ENCODE results near the gene PLPP1. TPM values are rescaled to one million over a fixed set of nuclear protein-coding genes. Genes with fewer than 3 reads are reported as not detected.

PLPP1 gene
- total and polyA plus RNA-seq, 4 donors = 23.4 to 149 (median 68.7) TPM

DNA sequence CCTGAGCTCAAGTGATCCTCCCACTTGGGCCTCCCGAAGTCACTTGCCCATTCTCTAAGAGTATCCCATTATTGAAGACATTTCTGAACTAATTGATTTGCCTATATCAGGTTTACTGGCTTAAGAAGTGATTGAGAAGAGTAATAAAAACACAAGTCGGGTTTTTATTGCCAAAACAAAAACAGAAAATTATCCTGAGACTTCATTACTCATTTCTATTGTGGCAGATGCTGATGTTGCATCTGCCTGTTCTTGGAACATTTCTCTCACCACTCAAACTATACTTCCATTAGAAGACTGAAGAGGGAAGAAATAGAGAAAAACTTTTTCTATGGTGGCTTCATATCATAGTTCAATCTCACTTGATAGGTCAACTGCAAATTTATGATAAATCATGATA lies 41.9 kb upstream of the PLPP1 start:
- Histone ChIP-seq H3K9me3 (ENCODE audit: control insufficient read depth in 4 of 4, low read length in 3 of 4) (no peaks in the 10 kb centered on the region), H3K9ac (ENCODE audit: low read depth in 1 of 2, low read length in 2 of 2) (no peak overlapping the region), H3K36me3 (ENCODE audit: control insufficient read depth in 4 of 4, insufficient read depth in 3 of 4, low read depth in 1 of 4, low read length in 3 of 4) (no peaks in the 10 kb centered on the region), H3K4me3 (ENCODE audit: low read depth in 1 of 3, low read length in 3 of 3) (no peak overlapping the region), H3K27me3 (ENCODE audit: control insufficient read depth in 4 of 4, insufficient read depth in 4 of 4, low read length in 3 of 4) (no peaks in the 10 kb centered on the region), H3K27ac (ENCODE audit: low read depth in 1 of 2, low read length in 2 of 2) (peak overlapping the region; percentile 79 to 81), H3K4me1 (ENCODE audit: control insufficient read depth in 4 of 4, insufficient read depth in 4 of 4, low read length in 3 of 4) (peaks cover 0 to 24% (median 17%) of the 10 kb centered on the region in 4 donors)
- TF ChIP-seq HNF4A (conservative IDR thresholded peaks at IDR 0.05) (no peak), FOXA1 (IDR thresholded peaks at IDR 0.05) (no peak), FOXA2 (IDR thresholded peaks at IDR 0.05) (no peak), GABPA (IDR thresholded peaks at IDR 0.05 in 1 of 2, conservative IDR thresholded peaks at IDR 0.05 in 1 of 2) (no peak), TAF1 (conservative IDR thresholded peaks at IDR 0.05) (no peak), RAD21 (IDR thresholded peaks at IDR 0.05) (no peak), YY1 (IDR thresholded peaks at IDR 0.05) (no peak)
- TF ChIP-seq, protein P1, sequence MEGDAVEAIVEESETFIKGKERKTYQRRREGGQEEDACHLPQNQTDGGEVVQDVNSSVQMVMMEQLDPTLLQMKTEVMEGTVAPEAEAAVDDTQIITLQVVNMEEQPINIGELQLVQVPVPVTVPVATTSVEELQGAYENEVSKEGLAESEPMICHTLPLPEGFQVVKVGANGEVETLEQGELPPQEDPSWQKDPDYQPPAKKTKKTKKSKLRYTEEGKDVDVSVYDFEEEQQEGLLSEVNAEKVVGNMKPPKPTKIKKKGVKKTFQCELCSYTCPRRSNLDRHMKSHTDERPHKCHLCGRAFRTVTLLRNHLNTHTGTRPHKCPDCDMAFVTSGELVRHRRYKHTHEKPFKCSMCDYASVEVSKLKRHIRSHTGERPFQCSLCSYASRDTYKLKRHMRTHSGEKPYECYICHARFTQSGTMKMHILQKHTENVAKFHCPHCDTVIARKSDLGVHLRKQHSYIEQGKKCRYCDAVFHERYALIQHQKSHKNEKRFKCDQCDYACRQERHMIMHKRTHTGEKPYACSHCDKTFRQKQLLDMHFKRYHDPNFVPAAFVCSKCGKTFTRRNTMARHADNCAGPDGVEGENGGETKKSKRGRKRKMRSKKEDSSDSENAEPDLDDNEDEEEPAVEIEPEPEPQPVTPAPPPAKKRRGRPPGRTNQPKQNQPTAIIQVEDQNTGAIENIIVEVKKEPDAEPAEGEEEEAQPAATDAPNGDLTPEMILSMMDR (IDR thresholded peaks at IDR 0.05; ENCODE audit: low read depth, low read length, missing input control) = no peak
- TF ChIP-seq, protein P2, sequence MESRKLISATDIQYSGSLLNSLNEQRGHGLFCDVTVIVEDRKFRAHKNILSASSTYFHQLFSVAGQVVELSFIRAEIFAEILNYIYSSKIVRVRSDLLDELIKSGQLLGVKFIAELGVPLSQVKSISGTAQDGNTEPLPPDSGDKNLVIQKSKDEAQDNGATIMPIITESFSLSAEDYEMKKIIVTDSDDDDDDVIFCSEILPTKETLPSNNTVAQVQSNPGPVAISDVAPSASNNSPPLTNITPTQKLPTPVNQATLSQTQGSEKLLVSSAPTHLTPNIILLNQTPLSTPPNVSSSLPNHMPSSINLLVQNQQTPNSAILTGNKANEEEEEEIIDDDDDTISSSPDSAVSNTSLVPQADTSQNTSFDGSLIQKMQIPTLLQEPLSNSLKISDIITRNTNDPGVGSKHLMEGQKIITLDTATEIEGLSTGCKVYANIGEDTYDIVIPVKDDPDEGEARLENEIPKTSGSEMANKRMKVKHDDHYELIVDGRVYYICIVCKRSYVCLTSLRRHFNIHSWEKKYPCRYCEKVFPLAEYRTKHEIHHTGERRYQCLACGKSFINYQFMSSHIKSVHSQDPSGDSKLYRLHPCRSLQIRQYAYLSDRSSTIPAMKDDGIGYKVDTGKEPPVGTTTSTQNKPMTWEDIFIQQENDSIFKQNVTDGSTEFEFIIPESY (IDR thresholded peaks at IDR 0.05) = no peak
- TF ChIP-seq, protein P3, sequence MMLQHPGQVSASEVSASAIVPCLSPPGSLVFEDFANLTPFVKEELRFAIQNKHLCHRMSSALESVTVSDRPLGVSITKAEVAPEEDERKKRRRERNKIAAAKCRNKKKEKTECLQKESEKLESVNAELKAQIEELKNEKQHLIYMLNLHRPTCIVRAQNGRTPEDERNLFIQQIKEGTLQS (IDR thresholded peaks at IDR 0.05) = no peak
- WGBS = 74% methylated on average over 2 of the region's 2 CpGs
- no peak for DNase-seq (ENCODE audit: low spot score)

DNA sequence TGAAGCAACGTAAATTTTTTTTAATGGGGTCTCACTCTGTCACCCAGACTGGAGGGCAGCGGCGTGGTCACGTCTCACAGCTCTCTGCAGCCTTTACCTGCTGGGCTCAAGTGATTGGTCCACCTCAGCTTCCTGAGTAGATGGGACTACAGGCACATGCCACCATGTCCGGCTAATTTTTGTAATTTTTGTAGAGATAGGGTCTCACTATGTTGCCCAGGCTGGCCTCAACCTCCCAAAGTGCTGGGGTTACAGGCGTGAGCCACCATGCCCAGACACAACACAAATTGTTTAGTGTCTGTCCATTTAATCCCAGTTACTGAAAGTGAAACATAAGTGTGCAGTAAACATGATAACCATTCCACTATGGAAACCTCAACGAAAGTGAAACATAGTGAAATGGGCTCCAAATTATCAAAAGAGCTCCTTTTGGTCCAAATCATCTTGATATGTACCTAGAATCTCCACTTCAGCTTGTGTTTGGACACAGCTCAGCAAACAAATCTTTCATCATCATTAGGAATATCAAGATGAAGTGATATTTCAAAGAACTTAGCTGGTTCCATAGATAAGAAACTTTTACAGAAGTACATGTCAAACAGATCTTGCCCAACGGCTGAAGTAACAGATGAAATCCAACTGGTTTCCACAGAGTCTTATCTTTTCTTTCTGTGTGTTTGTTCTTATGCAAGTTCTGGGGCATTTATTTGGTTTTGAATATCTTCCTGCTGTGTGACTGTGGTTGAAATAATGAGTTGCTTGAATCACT lies 41.2 kb upstream of the PLPP1 start:
- peak overlapping the region; percentile 79 to 81 for H3K27ac ChIP-seq (ENCODE audit: low read depth in 1 of 2, low read length in 2 of 2)
- WGBS = 75% methylated on average over 8 of the region's 8 CpGs
- H3K4me1 ChIP-seq (ENCODE audit: control insufficient read depth in 4 of 4, insufficient read depth in 4 of 4, low read length in 3 of 4) = peaks cover 0 to 24% (median 17%) of the 10 kb centered on the region in 4 donors
- H3K4me3 ChIP-seq (ENCODE audit: low read depth in 1 of 3, low read length in 3 of 3) = peak overlapping the region in 1 of 3 donors; percentile 22
- no peak for DNase-seq (ENCODE audit: low spot score)
- H3K36me3 ChIP-seq (ENCODE audit: control insufficient read depth in 4 of 4, insufficient read depth in 3 of 4, low read depth in 1 of 4, low read length in 3 of 4) = no peaks in the 10 kb centered on the region
- no peaks in the 10 kb centered on the region for H3K9me3 ChIP-seq (ENCODE audit: control insufficient read depth in 4 of 4, low read length in 3 of 4)
- no peak overlapping the region for H3K9ac ChIP-seq (ENCODE audit: low read depth in 1 of 2, low read length in 2 of 2)
- H3K27me3 ChIP-seq (ENCODE audit: control insufficient read depth in 4 of 4, insufficient read depth in 4 of 4, low read length in 3 of 4) = no peaks in the 10 kb centered on the region
- TF ChIP-seq, protein P4, sequence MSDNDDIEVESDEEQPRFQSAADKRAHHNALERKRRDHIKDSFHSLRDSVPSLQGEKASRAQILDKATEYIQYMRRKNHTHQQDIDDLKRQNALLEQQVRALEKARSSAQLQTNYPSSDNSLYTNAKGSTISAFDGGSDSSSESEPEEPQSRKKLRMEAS (IDR thresholded peaks at IDR 0.05) = peak; percentile 50
- no peak for TF ChIP-seq FOXA2 (IDR thresholded peaks at IDR 0.05)
- peak; percentile 64 to 69 for TF ChIP-seq HNF4A (conservative IDR thresholded peaks at IDR 0.05)
- TF ChIP-seq TAF1 (conservative IDR thresholded peaks at IDR 0.05) = no peak
- TF ChIP-seq YY1 (IDR thresholded peaks at IDR 0.05) = peak; percentile 87
- no peak for TF ChIP-seq GABPA (IDR thresholded peaks at IDR 0.05 in 1 of 2, conservative IDR thresholded peaks at IDR 0.05 in 1 of 2)
- TF ChIP-seq, protein P1 (IDR thresholded peaks at IDR 0.05; ENCODE audit: low read depth, low read length, missing input control) = no peak
- TF ChIP-seq RXRA (IDR thresholded peaks at IDR 0.05) = peak; percentile 66 to 75
- TF ChIP-seq EGR1 (IDR thresholded peaks at IDR 0.05; ENCODE audit: low read depth in 2 of 2) = peak in 1 of 2 donors; percentile 2
- no peak for TF ChIP-seq NR2F2 (IDR thresholded peaks at IDR 0.05)
- no peak for TF ChIP-seq HNF4G (IDR thresholded peaks at IDR 0.05)
- TF ChIP-seq, protein P3 (IDR thresholded peaks at IDR 0.05) = peak; percentile 57
- TF ChIP-seq SP1 (IDR thresholded peaks at IDR 0.05) = peak; percentile 58
- TF ChIP-seq RAD21 (IDR thresholded peaks at IDR 0.05) = peak in 1 of 2 donors; percentile 57
- TF ChIP-seq FOXA1 (IDR thresholded peaks at IDR 0.05) = no peak
- TF ChIP-seq REST (IDR thresholded peaks at IDR 0.05) = no peak
